Jurkat, Clone E6-1 (cell line): Measurements from ENCODE around the gene JOSD2.

Source experiments
- DNase-seq: peaks from one replicate; pipeline ENCODE4 v3.0.0-alpha.2; 2011; ENCODE audit warnings: low read depth, low spot score
- H3K4me3 ChIP-seq: 2 replicates; pipeline ENCODE4 v1.5.1; 2011; ENCODE audit warnings: mild to moderate bottlenecking, low read length, control low read depth, moderate library complexity

The JOSD2 gene

GRCh38 chr19:50500753-50501151, 10.2 kb downstream of the JOSD2 start:
- no peak for DNase-seq
- H3K4me3 ChIP-seq, result no peak overlapping the region

GRCh38 chr19:50500060-50500752, 10.8 kb downstream of the JOSD2 start:
- DNase-seq, result no peak
- H3K4me3 ChIP-seq, result no peak overlapping the region

- H3K4me3 ChIP-seq, result no peak overlapping the region
These were observed 12.6 kb downstream of the JOSD2 start for GRCh38 chr19:50498219-50499056.

GRCh38 chr19:50497022-50497405, 14.0 kb downstream of the JOSD2 start:
- no peak overlapping the region for H3K4me3 ChIP-seq
- DNase-seq, result no peak

More at GRCh38 chr19:50498219-50499056, 12.6 kb downstream of the JOSD2 start:
- DNase-seq, result no peak

GRCh38 chr19:50496189-50497021, 14.6 kb downstream of the JOSD2 start:
- no peak for DNase-seq
- no peak overlapping the region for H3K4me3 ChIP-seq

- H3K4me3 ChIP-seq, result no peak overlapping the region
- no peak for DNase-seq
These were observed 15.9 kb downstream of the JOSD2 start for GRCh38 chr19:50495020-50495531.

- no peak for DNase-seq
These were observed 16.6 kb downstream of the JOSD2 start for GRCh38 chr19:50494186-50495019.

GRCh38 chr19:50493171-50493570, 17.8 kb downstream of the JOSD2 start:
- H3K4me3 ChIP-seq, result no peak overlapping the region
- DNase-seq, result no peak

More at GRCh38 chr19:50494186-50495019, 16.6 kb downstream of the JOSD2 start:
- H3K4me3 ChIP-seq, result no peak overlapping the region

GRCh38 chr19:50492303-50493052, 18.5 kb downstream of the JOSD2 start:
- no peak for DNase-seq
- H3K4me3 ChIP-seq, result no peak overlapping the region

GRCh38 chr19:50490991-50491472, 20.0 kb downstream of the JOSD2 start:
- H3K4me3 ChIP-seq, result no peak overlapping the region
- DNase-seq, result no peak

- H3K4me3 ChIP-seq, result no peak overlapping the region
- DNase-seq, result no peak
These were observed 20.6 kb downstream of the JOSD2 start for GRCh38 chr19:50490411-50490811.

- no peak overlapping the region for H3K4me3 ChIP-seq
- no peak for DNase-seq
These were observed 21.5 kb downstream of the JOSD2 start for GRCh38 chr19:50489461-50490011.

- DNase-seq, result no peak
- H3K4me3 ChIP-seq, result no peak overlapping the region
These were observed 22.4 kb downstream of the JOSD2 start for GRCh38 chr19:50488389-50489194.

- DNase-seq, result peak; percentile 64
These were observed 24.0 kb downstream of the JOSD2 start for GRCh38 chr19:50486823-50487515.

GRCh38 chr19:50485284-50485955, 25.6 kb downstream of the JOSD2 start:
- DNase-seq, result no peak
- H3K4me3 ChIP-seq, result no peak overlapping the region

More at GRCh38 chr19:50486823-50487515, 24.0 kb downstream of the JOSD2 start:
- H3K4me3 ChIP-seq, result no peak overlapping the region

- H3K4me3 ChIP-seq, result no peak overlapping the region
- no peak for DNase-seq
These were observed 28.1 kb downstream of the JOSD2 start for GRCh38 chr19:50482916-50483315.
